ENCODE measurements around the gene AIFM2. TPM values are rescaled to one million over a fixed set of nuclear protein-coding genes. Genes with fewer than 3 reads are reported as not detected.
"Not testable (repeated sequence)": the region's sequence is repeated elsewhere in the genome, so short reads cannot be mapped to it uniquely, and the experiment has no call there.

AIFM2 gene
- total and polyA plus RNA-seq, 2 experiments from 2014 or later = 5.7 to 8.1 TPM

DNA sequence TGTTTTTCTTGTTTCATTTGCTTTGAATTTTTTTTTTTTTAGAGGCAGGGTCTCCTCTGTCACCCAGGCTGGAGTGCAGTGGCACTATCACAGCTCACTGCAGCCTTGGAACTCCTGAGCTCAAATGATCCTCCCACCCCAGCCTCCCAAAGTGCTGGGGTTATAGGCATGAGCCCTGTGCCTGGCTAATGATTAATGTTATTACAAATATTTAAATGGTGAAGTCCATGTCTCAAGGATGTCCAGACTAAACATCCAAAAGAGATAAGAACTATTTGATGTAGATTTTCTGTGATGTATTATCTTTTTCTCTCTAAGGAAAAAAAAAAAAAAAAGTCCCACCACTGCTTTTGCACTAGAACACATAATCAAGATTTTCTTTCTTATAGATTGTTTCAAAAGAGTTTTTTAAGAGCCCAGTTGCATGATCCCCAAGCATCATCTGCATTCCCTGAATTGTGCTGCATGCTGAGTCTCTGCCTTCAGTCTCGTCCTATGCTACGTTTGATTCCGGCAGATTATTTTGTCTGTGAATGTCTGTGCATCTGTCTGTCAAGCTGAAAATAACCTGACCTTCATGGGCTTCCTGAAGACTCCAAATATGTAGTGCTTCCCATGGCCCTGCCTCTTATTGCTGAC lies 46.5 kb downstream of the AIFM2 start:
- Histone ChIP-seq H2AFZ (no peak overlapping the region), H3K4me2 (ENCODE audit: unreplicated experiment) (no peak overlapping the region), H3K4me3 (no peak overlapping the region), H3K4me1 (ENCODE audit: insufficient read depth) (no peaks in the 10 kb centered on the region), H3K9ac (no peak overlapping the region), H3K27ac (no peak overlapping the region), H3F3A (ENCODE audit: insufficient read depth) (no peaks in the 10 kb centered on the region), H3K9me2 (ENCODE audit: insufficient read depth) (no peaks in the 10 kb centered on the region), H3K36me3 (ENCODE audit: low read depth) (0 out of 2 replicates have a peak, but pooled peaks cover 3% of the 10 kb centered on the region), H3K9me3 (ENCODE audit: low read depth) (no peaks in the 10 kb centered on the region), H3K27me3 (replicated peaks; ENCODE audit: insufficient read depth) (no peaks in the 10 kb centered on the region), H3K79me2 (ENCODE audit: insufficient read depth) (no peaks in the 10 kb centered on the region), H4K20me1 (ENCODE audit: insufficient read depth) (no peaks in the 10 kb centered on the region)
- 97 to 100% methylated on average over 3 of the region's 3 CpGs for WGBS, 2 experiments (ENCODE audit: low coverage in 1 of 2, low lambda C conversion rate in 2 of 2, missing lambda C conversion rate in 2 of 2)
- in situ Hi-C loops (cut with MboI) = no loop called here
- no peak for TF ChIP-seq EZH2phosphoT487 (IDR thresholded peaks at IDR 0.05; ENCODE audit: insufficient read depth, low read depth)
- TF ChIP-seq EZH2 (IDR thresholded peaks at IDR 0.05; ENCODE audit: insufficient read depth, poor library complexity, severe bottlenecking) = no peak
- no peak for DNase-seq

DNA sequence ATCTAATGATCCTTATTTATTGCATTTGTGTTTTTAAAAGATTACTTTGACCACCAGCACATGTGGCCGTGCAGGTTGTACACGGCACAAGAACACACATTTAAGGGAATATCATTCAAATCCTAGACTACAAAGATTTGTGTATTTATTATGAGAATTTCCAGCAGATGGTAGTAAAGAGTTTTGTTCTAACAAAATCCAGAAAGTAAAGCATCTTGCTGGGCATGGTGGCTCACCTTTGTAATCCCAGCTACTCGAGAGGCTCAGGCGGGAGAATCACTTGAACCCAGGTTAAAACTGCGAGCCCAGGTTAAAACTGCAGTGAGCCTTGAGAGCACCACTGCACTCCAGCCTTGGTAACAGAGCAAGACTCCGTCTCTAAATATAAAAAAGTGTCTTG lies 48.4 kb downstream of the AIFM2 start:
- no peaks in the 10 kb centered on the region for H3K9me2 ChIP-seq (ENCODE audit: insufficient read depth)
- no peak overlapping the region for H3K4me2 ChIP-seq (ENCODE audit: unreplicated experiment)
- no peaks in the 10 kb centered on the region for H3K36me3 ChIP-seq (ENCODE audit: low read depth)
- no peaks in the 10 kb centered on the region for H3K27me3 ChIP-seq (replicated peaks; ENCODE audit: insufficient read depth)
- H3F3A ChIP-seq (ENCODE audit: insufficient read depth) = no peaks in the 10 kb centered on the region
- H2AFZ ChIP-seq = no peak overlapping the region
- H3K79me2 ChIP-seq (ENCODE audit: insufficient read depth) = no peaks in the 10 kb centered on the region
- no peak for DNase-seq
- H3K9ac ChIP-seq = no peak overlapping the region
- TF ChIP-seq EZH2phosphoT487 (IDR thresholded peaks at IDR 0.05; ENCODE audit: insufficient read depth, low read depth) (no peak), EZH2 (IDR thresholded peaks at IDR 0.05; ENCODE audit: insufficient read depth, poor library complexity, severe bottlenecking) (no peak)
- in situ Hi-C loops (cut with MboI) = no loop called here
- H3K27ac ChIP-seq = no peak overlapping the region
- H3K9me3 ChIP-seq (ENCODE audit: low read depth) = no peaks in the 10 kb centered on the region
- no peaks in the 10 kb centered on the region for H4K20me1 ChIP-seq (ENCODE audit: insufficient read depth)
- WGBS, 2 experiments (ENCODE audit: low coverage in 1 of 2, low lambda C conversion rate in 2 of 2, missing lambda C conversion rate in 2 of 2) = 81% methylated on average over 6 of the region's 6 CpGs
- no peaks in the 10 kb centered on the region for H3K4me1 ChIP-seq (ENCODE audit: insufficient read depth)
- H3K4me3 ChIP-seq = no peak overlapping the region

DNA sequence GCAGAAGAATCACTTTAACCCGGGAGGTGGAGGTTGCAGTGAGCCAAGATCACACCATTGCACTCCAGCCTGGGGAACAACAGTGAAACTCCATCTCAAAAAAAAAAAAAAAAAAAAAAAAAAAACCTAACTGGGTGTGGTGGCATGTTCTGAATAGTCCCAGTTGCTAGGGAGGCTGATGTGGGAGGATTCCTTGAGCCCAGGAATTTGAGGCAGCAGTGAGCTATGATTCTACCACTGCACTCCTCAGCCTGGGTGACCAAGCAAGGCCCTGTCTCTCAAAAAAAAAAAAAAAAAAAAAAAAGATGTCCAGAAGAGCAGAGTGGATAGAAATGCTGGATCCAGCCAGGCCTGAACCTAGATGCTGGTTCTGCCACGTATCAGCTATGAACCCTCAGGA lies 51.8 kb downstream of the AIFM2 start:
- WGBS, 2 experiments (ENCODE audit: low coverage in 1 of 2, low lambda C conversion rate in 2 of 2, missing lambda C conversion rate in 2 of 2) = 84 to 85% methylated on average over 2 of the region's 2 CpGs
- H3F3A ChIP-seq (ENCODE audit: insufficient read depth); in situ Hi-C loops (cut with MboI); H3K9ac ChIP-seq; H3K9me3 ChIP-seq (ENCODE audit: low read depth); H3K4me1 ChIP-seq (ENCODE audit: insufficient read depth); H3K36me3 ChIP-seq (ENCODE audit: low read depth); H3K4me2 ChIP-seq (ENCODE audit: unreplicated experiment); H4K20me1 ChIP-seq (ENCODE audit: insufficient read depth); H3K4me3 ChIP-seq; H3K27ac ChIP-seq; H3K9me2 ChIP-seq (ENCODE audit: insufficient read depth); H3K27me3 ChIP-seq (replicated peaks; ENCODE audit: insufficient read depth); H3K79me2 ChIP-seq (ENCODE audit: insufficient read depth); H2AFZ ChIP-seq: not testable (repeated sequence)
- DNase-seq = peak; percentile 27

DNA sequence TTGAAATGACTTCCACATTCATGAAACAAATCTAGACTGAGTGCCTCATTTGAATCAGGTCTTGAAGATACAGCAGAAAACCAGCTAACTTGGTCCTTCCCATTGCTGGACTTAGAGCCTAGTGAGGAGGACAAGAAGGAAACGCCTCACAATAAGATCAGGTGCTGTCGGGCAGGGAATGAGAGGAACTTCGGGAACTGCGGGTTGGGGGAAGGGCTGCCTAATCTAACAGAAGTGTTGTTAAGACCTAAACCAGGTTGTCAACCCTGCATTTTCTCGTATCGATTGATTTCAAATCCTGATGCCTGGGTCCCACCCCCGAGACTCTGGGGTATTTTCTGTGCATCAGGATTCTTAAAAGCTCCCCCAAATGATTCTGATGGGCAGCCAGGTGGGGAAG lies 53.7 kb downstream of the AIFM2 start:
- Histone ChIP-seq H3K9me2 (ENCODE audit: insufficient read depth) (no peaks in the 10 kb centered on the region), H2AFZ (no peak overlapping the region), H3K4me2 (ENCODE audit: unreplicated experiment) (no peak overlapping the region), H3F3A (ENCODE audit: insufficient read depth) (no peaks in the 10 kb centered on the region; the same call in 1 of the 2 replicates), H3K4me1 (ENCODE audit: insufficient read depth) (no peaks in the 10 kb centered on the region), H3K4me3 (no peak overlapping the region), H3K27ac (no peak overlapping the region), H4K20me1 (ENCODE audit: insufficient read depth) (no peaks in the 10 kb centered on the region), H3K9ac (no peak overlapping the region), H3K27me3 (replicated peaks; ENCODE audit: insufficient read depth) (no peaks in the 10 kb centered on the region), H3K36me3 (ENCODE audit: low read depth) (no peaks in the 10 kb centered on the region), H3K79me2 (ENCODE audit: insufficient read depth) (no peaks in the 10 kb centered on the region), H3K9me3 (ENCODE audit: low read depth) (no peaks in the 10 kb centered on the region)
- no peak for TF ChIP-seq EZH2 (IDR thresholded peaks at IDR 0.05; ENCODE audit: insufficient read depth, poor library complexity, severe bottlenecking)
- TF ChIP-seq EZH2phosphoT487 (IDR thresholded peaks at IDR 0.05; ENCODE audit: insufficient read depth, low read depth) = no peak
- in situ Hi-C loops (cut with MboI) = no loop called here
- 94 to 98% methylated on average over 7 of the region's 7 CpGs for WGBS, 2 experiments (ENCODE audit: low coverage in 1 of 2, low lambda C conversion rate in 2 of 2, missing lambda C conversion rate in 2 of 2)
- DNase-seq = no peak

DNA sequence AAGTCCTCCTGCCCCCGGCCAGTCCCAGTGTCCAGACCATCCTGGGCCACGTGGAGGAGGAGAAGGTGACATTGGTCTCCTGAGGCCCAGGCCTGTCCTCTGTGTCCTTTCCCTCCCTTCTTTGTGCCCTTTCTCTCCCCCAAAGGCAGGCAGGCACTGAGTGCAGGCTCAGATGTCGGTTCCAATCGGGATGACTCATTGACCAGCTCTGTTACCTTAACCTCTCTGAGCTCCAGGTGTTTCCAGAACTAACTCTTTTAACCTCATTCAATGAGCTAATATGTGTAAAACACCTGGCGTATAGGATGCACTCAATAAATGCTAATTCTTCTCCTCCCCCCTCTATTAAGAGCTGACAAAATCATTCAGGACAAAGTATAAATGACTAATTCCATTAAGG lies 54.3 kb downstream of the AIFM2 start:
- TF ChIP-seq EZH2phosphoT487 (IDR thresholded peaks at IDR 0.05; ENCODE audit: insufficient read depth, low read depth) (no peak), EZH2 (IDR thresholded peaks at IDR 0.05; ENCODE audit: insufficient read depth, poor library complexity, severe bottlenecking) (no peak)
- no peaks in the 10 kb centered on the region for H3K9me2 ChIP-seq (ENCODE audit: insufficient read depth)
- in situ Hi-C loops (cut with MboI) = no loop called here

More for the DNA sequence above, 54.3 kb downstream of the AIFM2 start:
- no peak overlapping the region for H2AFZ ChIP-seq
- no peaks in the 10 kb centered on the region for H3K36me3 ChIP-seq (ENCODE audit: low read depth)
- no peak overlapping the region for H3K9ac ChIP-seq
- H3K4me2 ChIP-seq (ENCODE audit: unreplicated experiment) = no peak overlapping the region
- H3K27me3 ChIP-seq (replicated peaks; ENCODE audit: insufficient read depth) = no peaks in the 10 kb centered on the region
- H4K20me1 ChIP-seq (ENCODE audit: insufficient read depth) = no peaks in the 10 kb centered on the region
- no peak for DNase-seq
- no peak overlapping the region for H3K27ac ChIP-seq
- H3K4me3 ChIP-seq = no peak overlapping the region
- H3K9me3 ChIP-seq (ENCODE audit: low read depth) = no peaks in the 10 kb centered on the region
- 80 to 89% methylated on average over 5 of the region's 5 CpGs for WGBS, 2 experiments (ENCODE audit: low coverage in 1 of 2, low lambda C conversion rate in 2 of 2, missing lambda C conversion rate in 2 of 2)
- H3K4me1 ChIP-seq (ENCODE audit: insufficient read depth) = no peaks in the 10 kb centered on the region
- no peaks in the 10 kb centered on the region; the same call in 1 of the 2 replicates for H3F3A ChIP-seq (ENCODE audit: insufficient read depth)
- H3K79me2 ChIP-seq (ENCODE audit: insufficient read depth) = no peaks in the 10 kb centered on the region

Data from GM23248 (cell line).